ENCODE results near the gene CHD2.
"Not testable (repeated sequence)": the region's sequence is repeated elsewhere in the genome, so short reads cannot be mapped to it uniquely, and the experiment has no call there.

The CHD2 gene

DNA sequence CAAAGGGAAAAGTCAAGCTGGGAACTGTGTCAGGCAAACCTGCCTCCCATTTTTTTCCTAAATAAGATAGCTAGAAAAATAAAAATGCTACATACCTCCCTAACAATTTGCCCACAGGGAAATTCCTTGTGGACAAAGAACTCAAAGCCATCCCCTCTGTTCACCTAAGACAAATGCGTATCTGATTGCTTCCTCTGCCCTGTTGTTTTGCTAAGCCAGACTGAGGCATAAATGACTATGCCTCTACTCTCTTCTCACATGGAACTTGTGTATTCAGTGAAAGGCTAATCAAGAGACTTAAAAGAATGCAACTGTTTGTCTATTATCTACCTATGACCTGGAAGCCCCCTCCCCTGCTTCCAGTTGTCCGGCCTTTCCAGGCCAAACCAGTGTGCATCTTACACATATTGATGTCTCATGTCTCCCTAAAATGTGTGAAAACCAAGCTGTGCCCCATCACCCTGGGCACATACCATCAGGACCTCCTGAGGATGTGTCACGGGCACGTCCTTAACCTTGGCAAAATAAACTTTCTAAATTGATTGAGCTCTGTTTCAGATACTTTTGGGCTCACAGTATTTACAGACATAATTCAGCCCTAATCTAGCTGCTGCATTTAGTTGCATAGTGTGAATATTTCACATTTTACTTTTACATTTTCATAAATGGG is 15.8 kb downstream of the CHD2 start:
- no peaks in the 10 kb centered on the region for H3K9me3 Mint-ChIP-seq
- DNase-seq (ENCODE audit: low spot score in 2 of 2) (no peak), ATAC-seq (replicated peaks; ENCODE audit: extremely low read depth, poor library complexity, severe bottlenecking) (no peak)
- no peaks in the 10 kb centered on the region for H3K27me3 Mint-ChIP-seq
- H3K36me3 Mint-ChIP-seq (ENCODE audit: insufficient read depth) = peaks cover 30% of the 10 kb centered on the region
- peak overlapping the region; percentile 98 for H3K27ac Mint-ChIP-seq (ENCODE audit: low read depth)
- H3K4me3 Mint-ChIP-seq = peak overlapping the region; percentile 78
- peaks cover 80% of the 10 kb centered on the region for H3K4me1 Mint-ChIP-seq

DNA sequence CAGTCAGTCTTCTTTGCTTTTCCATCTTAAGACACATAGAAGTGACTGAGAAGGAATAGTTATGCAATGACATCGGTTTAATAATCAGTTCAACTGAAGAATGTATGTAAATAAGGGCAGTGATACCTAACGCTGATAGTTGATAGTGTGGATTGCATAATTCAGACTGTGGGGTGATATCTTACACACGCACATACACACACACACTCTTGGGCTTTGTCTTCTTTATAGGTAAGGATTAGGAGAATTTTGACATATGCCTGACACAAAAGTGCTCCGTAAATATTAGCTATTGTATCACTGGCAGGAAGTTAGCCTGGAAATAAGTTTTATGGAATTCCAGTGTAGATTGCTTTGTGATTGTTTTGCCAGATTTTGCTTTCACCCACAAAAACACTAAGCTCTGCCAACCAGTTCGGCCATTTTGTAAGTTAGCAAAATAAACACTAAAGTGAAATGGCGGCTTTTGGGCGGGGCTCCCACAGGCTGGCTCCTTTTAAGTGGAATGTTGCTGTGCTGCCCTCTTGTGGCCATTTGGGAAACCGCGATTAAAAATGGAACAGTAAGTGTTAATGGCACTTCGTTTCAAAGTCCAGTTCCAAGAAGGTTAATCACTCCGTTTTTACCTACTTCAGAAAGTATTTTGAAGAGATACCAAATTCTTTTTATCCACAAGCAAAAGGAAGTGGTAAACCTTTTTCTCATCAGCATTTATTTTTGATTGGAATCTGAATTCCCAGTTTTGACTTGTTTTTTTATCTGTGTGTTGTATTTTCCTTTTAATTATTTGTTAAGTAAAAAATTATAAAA is 17.7 kb downstream of the CHD2 start:
- DNase-seq (ENCODE audit: low spot score in 2 of 2) = peak; percentile 88 to 91
- peak overlapping the region; percentile 51 for H3K4me3 Mint-ChIP-seq
- H3K27ac Mint-ChIP-seq (ENCODE audit: low read depth) = peak overlapping the region; percentile 76
- peaks cover 23% of the 10 kb centered on the region for H3K36me3 Mint-ChIP-seq (ENCODE audit: insufficient read depth)
- H3K27me3 Mint-ChIP-seq = no peaks in the 10 kb centered on the region
- peaks cover 84% of the 10 kb centered on the region for H3K4me1 Mint-ChIP-seq
- H3K9me3 Mint-ChIP-seq = no peaks in the 10 kb centered on the region
- ATAC-seq (replicated peaks; ENCODE audit: extremely low read depth, poor library complexity, severe bottlenecking) = peak; percentile 34

DNA sequence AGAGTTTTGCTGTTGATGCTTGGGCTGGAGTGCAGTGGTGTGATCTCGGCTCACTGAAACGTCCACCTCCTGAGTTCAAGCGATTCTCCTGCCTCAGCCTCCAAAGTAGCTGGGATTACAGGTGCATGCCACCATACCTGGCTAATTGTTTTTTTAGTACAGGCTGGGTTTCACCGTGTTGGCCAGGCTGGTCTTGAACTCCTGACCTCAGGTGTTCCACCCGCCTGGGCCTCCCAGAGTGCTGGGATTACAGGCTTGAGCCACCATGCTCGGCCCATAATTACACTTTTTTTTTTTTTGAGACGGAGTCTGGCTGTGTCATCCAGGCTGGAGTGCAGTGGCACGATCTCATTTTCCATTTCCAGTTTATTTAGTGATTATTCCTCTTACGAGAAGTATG is 18.8 kb downstream of the CHD2 start:
- not testable (repeated sequence) for H3K27me3 Mint-ChIP-seq; H3K4me3 Mint-ChIP-seq; ATAC-seq (replicated peaks; ENCODE audit: extremely low read depth, poor library complexity, severe bottlenecking); H3K9me3 Mint-ChIP-seq; DNase-seq (ENCODE audit: low spot score in 2 of 2); H3K27ac Mint-ChIP-seq (ENCODE audit: low read depth)
- peaks cover 32% of the 10 kb centered on the region for H3K36me3 Mint-ChIP-seq (ENCODE audit: insufficient read depth)
- H3K4me1 Mint-ChIP-seq = peaks cover 84% of the 10 kb centered on the region

DNA sequence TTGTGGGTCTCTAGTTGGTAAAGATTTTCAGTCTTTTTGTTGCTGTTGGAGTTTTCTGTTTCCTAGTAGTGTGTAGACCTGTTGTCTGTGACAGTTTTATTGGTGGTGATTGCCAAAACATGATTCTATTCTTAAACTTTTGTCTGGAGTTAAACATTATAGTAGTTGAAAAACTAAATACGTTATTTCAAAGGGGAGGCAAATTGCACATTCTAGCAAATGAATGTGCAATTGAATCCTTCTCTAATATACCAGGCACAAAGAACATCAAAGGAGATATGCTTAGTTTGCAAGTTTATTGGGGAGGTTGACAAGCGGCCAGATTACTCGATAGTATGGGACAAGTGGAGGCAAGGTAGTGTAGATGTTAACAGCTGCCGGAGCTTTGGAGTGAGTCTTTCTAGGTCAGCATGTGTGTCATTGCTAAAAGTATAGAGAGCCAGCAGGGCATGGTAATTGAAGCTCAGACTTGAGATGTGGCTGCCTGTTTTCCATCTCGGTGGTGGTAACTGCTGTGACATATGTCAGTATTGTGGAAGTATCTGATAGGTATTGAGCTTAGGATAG is 20.6 kb downstream of the CHD2 start:
- H3K4me3 Mint-ChIP-seq = peak overlapping the region; percentile 24
- H3K27ac Mint-ChIP-seq (ENCODE audit: low read depth) = peak overlapping the region; percentile 80
- H3K27me3 Mint-ChIP-seq = no peaks in the 10 kb centered on the region
- H3K4me1 Mint-ChIP-seq = peaks cover 77% of the 10 kb centered on the region
- ATAC-seq (replicated peaks; ENCODE audit: extremely low read depth, poor library complexity, severe bottlenecking) (no peak), DNase-seq (ENCODE audit: low spot score in 2 of 2) (no peak)
- H3K36me3 Mint-ChIP-seq (ENCODE audit: insufficient read depth) = peaks cover 45% of the 10 kb centered on the region
- no peaks in the 10 kb centered on the region for H3K9me3 Mint-ChIP-seq

DNA sequence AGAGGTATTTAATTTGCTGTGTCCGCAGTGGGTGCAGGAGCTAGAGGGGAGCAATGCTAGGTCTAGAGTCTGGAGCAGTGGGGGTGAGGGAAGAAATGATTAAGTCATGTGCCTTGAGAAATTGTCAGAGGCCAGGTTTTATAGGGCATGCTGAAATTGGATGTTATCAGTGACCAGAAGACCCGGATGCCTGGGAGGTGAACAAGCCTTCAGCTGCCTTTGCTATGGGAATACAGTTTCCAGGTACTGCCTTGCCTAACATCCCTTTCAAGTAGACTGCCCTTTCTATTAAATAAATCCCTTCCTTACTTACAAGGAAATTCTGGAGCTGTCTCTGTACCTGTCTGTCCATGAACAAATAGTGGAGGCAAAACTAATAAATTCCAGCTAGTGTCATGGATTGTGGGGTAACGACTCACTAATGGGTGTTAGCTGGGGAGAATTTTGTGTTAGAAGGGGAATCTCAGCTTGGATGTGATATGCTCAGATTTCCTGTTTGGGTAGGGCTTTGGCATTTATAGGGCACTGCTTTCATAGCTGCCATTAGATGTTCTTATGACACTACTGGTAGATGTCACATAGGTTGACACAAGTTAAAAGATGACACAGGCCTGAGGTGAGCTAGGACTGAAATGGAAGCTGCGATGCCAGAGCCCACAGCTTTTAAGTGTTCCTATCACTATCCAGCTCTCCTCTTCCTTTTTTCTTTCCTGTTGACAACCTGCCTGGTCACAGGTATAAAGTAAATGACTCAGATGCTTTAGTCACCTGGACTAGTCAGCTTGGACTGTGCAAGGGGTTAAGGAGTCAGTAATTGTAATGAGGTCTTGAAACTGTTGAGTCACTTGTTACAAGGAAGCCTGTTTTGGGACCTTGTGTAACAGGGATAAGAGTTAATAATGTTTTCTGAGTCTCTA is 21.3 kb downstream of the CHD2 start:
- H3K4me3 Mint-ChIP-seq = peak overlapping the region; percentile 24
- peaks cover 53% of the 10 kb centered on the region for H3K36me3 Mint-ChIP-seq (ENCODE audit: insufficient read depth)
- ATAC-seq (replicated peaks; ENCODE audit: extremely low read depth, poor library complexity, severe bottlenecking) (no peak), DNase-seq (ENCODE audit: low spot score in 2 of 2) (no peak)
- peaks cover 77% of the 10 kb centered on the region for H3K4me1 Mint-ChIP-seq
- H3K9me3 Mint-ChIP-seq = no peaks in the 10 kb centered on the region
- no peaks in the 10 kb centered on the region for H3K27me3 Mint-ChIP-seq
- peak overlapping the region; percentile 80 for H3K27ac Mint-ChIP-seq (ENCODE audit: low read depth)

DNA sequence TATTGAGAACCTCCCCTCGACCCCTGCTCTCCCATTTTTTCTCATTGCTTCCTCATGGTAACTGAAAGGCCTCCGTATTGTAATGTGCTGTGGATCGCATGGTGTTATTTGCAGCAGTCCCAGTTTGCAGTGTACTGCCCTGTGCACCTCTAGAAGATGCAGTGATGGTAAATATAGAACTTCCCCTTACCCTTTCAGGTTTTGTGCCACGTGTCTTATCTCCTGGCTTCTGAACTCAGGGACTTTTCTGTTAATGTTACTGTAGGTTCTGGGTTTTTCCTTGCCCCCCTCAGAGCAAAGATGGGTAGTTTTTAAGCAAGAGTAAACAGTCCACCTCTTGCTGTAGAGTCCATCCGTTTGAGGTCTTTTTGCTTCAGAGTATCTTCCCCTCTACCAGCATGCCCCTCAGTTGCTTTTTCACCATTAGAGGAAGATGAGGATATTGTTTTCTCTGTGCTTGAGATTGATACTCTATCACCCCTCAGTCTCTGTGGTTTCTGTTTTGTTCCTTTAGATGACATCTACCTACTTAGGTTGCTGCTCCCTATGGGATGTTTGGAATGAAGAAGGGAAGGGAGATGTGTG is 22.4 kb downstream of the CHD2 start:
- Mint-ChIP-seq H3K27ac (ENCODE audit: low read depth) (peak overlapping the region; percentile 78), H3K9me3 (no peaks in the 10 kb centered on the region), H3K4me1 (peaks cover 77% of the 10 kb centered on the region), H3K4me3 (peak overlapping the region; percentile 40), H3K36me3 (ENCODE audit: insufficient read depth) (peaks cover 59% of the 10 kb centered on the region), H3K27me3 (no peaks in the 10 kb centered on the region)
- ATAC-seq (replicated peaks; ENCODE audit: extremely low read depth, poor library complexity, severe bottlenecking) (no peak), DNase-seq (ENCODE audit: low spot score in 2 of 2) (no peak)

DNA sequence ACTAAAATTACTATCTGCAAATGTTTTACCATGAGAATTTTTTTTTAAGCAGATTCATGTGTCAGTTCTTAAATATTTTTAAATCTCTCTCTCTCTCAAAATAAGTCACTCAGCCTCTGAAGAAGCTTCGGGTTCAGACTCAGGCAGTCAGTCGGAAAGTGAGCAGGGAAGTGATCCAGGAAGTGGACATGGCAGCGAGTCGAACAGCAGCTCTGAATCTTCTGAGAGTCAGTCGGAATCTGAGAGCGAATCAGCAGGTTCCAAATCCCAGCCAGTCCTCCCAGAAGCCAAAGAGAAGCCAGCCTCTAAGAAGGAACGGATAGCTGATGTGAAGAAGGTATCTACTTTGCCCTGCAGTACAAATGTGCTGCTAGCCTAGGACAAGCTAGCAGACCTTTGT is 24.1 kb downstream of the CHD2 start:
- Mint-ChIP-seq H3K27ac (ENCODE audit: low read depth) (peak overlapping the region; percentile 78), H3K4me3 (no peak overlapping the region), H3K9me3 (no peaks in the 10 kb centered on the region), H3K27me3 (no peaks in the 10 kb centered on the region), H3K4me1 (peaks cover 84% of the 10 kb centered on the region), H3K36me3 (ENCODE audit: insufficient read depth) (peaks cover 70% of the 10 kb centered on the region)
- no peak for ATAC-seq (replicated peaks; ENCODE audit: extremely low read depth, poor library complexity, severe bottlenecking)
- DNase-seq (ENCODE audit: low spot score in 2 of 2) = no peak

DNA sequence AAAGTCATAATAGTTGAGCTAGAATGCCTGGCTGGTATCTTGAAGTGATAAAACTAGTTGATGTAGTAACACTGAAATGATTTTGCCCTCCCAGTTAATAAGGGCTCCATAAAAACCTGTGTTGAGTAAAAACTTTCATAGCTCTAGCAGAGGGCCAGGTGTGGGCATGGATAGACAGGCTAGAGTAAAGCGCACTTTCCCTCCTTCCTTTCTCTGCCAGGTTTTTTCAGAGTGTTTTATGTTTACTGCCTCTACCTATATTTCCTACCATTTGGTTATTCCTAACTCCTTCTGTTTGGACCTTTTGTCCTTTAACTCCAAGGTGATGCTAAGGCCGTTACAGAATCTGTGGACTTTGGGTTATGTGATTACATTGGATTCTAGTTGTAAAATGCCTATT is 25.3 kb downstream of the CHD2 start:
- Mint-ChIP-seq H3K27me3 (no peaks in the 10 kb centered on the region), H3K9me3 (no peaks in the 10 kb centered on the region), H3K27ac (ENCODE audit: low read depth) (peak overlapping the region; percentile 86), H3K4me1 (peaks cover 81% of the 10 kb centered on the region), H3K36me3 (ENCODE audit: insufficient read depth) (peaks cover 80% of the 10 kb centered on the region), H3K4me3 (no peak overlapping the region)
- DNase-seq (ENCODE audit: low spot score in 2 of 2) (no peak), ATAC-seq (replicated peaks; ENCODE audit: extremely low read depth, poor library complexity, severe bottlenecking) (no peak)

DNA sequence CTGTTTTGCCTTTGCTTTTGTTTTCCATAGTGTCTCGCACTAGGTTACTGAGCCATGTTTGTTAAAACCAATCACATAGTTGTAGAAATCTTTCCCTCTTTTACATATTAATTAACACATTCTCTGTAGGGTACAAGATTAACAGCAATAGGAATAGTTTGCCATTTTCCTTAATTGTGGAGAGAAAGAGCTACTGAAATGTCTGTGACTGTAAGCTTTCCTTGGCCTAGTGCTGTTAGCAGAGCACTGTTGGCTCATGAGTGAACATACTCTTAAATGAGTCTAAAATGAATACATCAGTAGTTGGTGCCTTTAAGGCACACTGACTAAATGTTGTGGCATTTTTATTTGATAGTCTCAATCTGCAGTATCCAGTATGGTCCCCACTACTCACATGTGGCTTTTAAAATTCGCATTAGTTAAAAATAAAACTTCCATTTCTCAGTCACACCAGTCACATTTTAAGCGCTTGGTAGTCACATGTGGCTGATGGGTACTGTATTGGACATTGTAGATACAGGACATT is 28.2 kb downstream of the CHD2 start:
- Mint-ChIP-seq H3K27ac (ENCODE audit: low read depth) (peak overlapping the region; percentile 86), H3K4me1 (peaks cover 57% of the 10 kb centered on the region), H3K27me3 (no peaks in the 10 kb centered on the region), H3K9me3 (no peaks in the 10 kb centered on the region), H3K36me3 (ENCODE audit: insufficient read depth) (peaks cover 90% of the 10 kb centered on the region), H3K4me3 (no peak overlapping the region)
- ATAC-seq (replicated peaks; ENCODE audit: extremely low read depth, poor library complexity, severe bottlenecking) (no peak), DNase-seq (ENCODE audit: low spot score in 2 of 2) (no peak)

DNA sequence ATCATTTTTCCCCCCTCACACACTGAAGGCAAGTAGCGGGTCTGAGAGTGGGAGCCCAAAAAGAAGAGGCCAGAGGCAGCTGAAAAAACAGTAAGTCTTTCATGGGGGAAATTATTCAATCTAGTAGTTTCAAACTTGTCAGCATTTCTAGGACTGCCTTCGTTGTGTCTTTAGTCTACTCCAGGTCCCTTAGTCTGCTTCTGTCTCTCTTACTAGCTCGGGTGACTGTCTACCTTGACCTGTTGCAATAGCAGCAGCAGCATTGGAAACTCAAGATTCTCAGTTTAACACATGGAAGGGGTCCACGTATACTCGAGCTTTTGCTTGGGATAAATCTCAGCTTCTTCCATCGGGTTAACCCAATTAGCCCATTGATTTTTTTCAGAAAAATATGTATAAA is 28.9 kb downstream of the CHD2 start:
- Mint-ChIP-seq H3K4me3 (no peak overlapping the region), H3K27ac (ENCODE audit: low read depth) (peak overlapping the region; percentile 35), H3K27me3 (no peaks in the 10 kb centered on the region), H3K4me1 (peaks cover 50% of the 10 kb centered on the region), H3K36me3 (ENCODE audit: insufficient read depth) (peaks cover 92% of the 10 kb centered on the region), H3K9me3 (no peaks in the 10 kb centered on the region)
- DNase-seq (ENCODE audit: low spot score in 2 of 2) = no peak
- ATAC-seq (replicated peaks; ENCODE audit: extremely low read depth, poor library complexity, severe bottlenecking) = no peak

DNA sequence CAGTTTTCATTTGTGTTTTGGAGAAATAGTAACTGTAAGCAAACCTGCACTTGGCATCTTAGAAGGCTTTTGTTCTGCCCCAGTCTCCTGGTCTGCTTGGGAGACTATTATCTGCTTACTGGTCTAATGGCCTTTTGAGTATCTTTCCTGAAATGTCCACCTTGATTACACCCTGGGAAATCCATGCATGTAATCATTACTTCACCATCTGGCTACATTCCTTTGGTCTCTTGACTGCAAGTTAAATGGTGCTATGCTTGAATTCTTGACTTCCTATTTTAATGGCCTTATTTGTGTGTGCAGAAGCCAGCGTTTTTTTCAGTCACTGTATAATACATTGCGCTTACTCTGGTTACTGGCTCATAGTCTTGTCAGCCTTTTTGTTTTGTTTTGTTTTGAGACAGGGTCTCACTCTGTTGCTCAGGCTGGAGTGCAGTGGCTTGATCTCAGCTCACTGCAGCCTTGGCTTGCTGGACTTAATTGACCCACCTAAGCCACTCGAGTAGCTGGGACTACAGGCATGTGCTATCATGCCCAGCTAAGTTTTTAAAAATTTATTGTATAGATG is 30.0 kb downstream of the CHD2 start:
- Mint-ChIP-seq H3K9me3 (no peaks in the 10 kb centered on the region), H3K27ac (ENCODE audit: low read depth) (no peak overlapping the region), H3K4me3 (no peak overlapping the region), H3K36me3 (ENCODE audit: insufficient read depth) (peaks cover 91% of the 10 kb centered on the region), H3K27me3 (no peaks in the 10 kb centered on the region), H3K4me1 (peaks cover 54% of the 10 kb centered on the region)
- DNase-seq (ENCODE audit: low spot score in 2 of 2) (no peak), ATAC-seq (replicated peaks; ENCODE audit: extremely low read depth, poor library complexity, severe bottlenecking) (no peak)

Measured in central memory CD8-positive, alpha-beta T cell (primary cell).